CD4-positive, alpha-beta T cell treated with Interleukin-15 for 1 hour (primary cell): ENCODE data around the gene GPR176.
A peak's percentile ranks its signal among the peaks of the same experiment; 100 is the strongest.
"Not testable (repeated sequence)": the region's sequence is repeated elsewhere in the genome, so short reads cannot be mapped to it uniquely, and the experiment has no call there.

Experiments used
- DNase-seq: peaks from one replicate; pipeline ENCODE4 v3.0.0-alpha.2; 2020

GPR176 gene

GRCh38 chr15:39934397-39935071, 14.5 kb upstream of the GPR176 start:
- no peak for DNase-seq

GRCh38 chr15:39931615-39932014, 11.5 kb upstream of the GPR176 start:
- DNase-seq, result no peak

- DNase-seq, result no peak
These were observed 6.5 kb upstream of the GPR176 start for GRCh38 chr15:39926526-39926925.

GRCh38 chr15:39925112-39925842, 5.2 kb upstream of the GPR176 start:
- DNase-seq, result no peak

GRCh38 chr15:39924437-39924836, 4.4 kb upstream of the GPR176 start:
- DNase-seq, result no peak

GRCh38 chr15:39922462-39923092, 2.5 kb upstream of the GPR176 start:
- no peak for DNase-seq

GRCh38 chr15:39921274-39921638, 1.2 kb upstream of the GPR176 start:
- DNase-seq, result no peak

GRCh38 chr15:39920510-39921273, 626 bp upstream of the GPR176 start:
- peak; percentile 77 for DNase-seq

- no peak for DNase-seq
These were observed 687 bp downstream of the GPR176 start for GRCh38 chr15:39919411-39919747.

- no peak for DNase-seq
These were observed 1.2 kb downstream of the GPR176 start for GRCh38 chr15:39918688-39919385.

- no peak for DNase-seq
These were observed 5.1 kb downstream of the GPR176 start for GRCh38 chr15:39914977-39915376.

GRCh38 chr15:39909007-39909406, 11.1 kb downstream of the GPR176 start:
- DNase-seq, result no peak

- no peak for DNase-seq
These were observed 11.9 kb downstream of the GPR176 start for GRCh38 chr15:39908186-39908585.

GRCh38 chr15:39907216-39907615, 12.8 kb downstream of the GPR176 start:
- no peak for DNase-seq

- DNase-seq, result no peak
These were observed 16.0 kb downstream of the GPR176 start for GRCh38 chr15:39904115-39904514.

- no peak for DNase-seq
These were observed 21.7 kb downstream of the GPR176 start for GRCh38 chr15:39898317-39898716.

- DNase-seq, result no peak
These were observed 23.2 kb downstream of the GPR176 start for GRCh38 chr15:39896846-39897245.

- no peak for DNase-seq
These were observed 24.0 kb downstream of the GPR176 start for GRCh38 chr15:39896101-39896500.

GRCh38 chr15:39893051-39893450, 27.0 kb downstream of the GPR176 start:
- not testable (repeated sequence) for DNase-seq

- DNase-seq, result no peak
These were observed 27.6 kb downstream of the GPR176 start for GRCh38 chr15:39892418-39892817.

GRCh38 chr15:39890621-39891020, 29.4 kb downstream of the GPR176 start:
- DNase-seq, result no peak

- no peak for DNase-seq
These were observed 30.5 kb downstream of the GPR176 start for GRCh38 chr15:39889601-39890000.

GRCh38 chr15:39888809-39889208, 31.3 kb downstream of the GPR176 start:
- no peak for DNase-seq
